ENCODE data around the gene GOLM1. TPM values are rescaled to one million over a fixed set of nuclear protein-coding genes. Genes with fewer than 3 reads are reported as not detected.

The GOLM1 gene
- total and polyA plus RNA-seq, 2 of the 4 experiments (the other 2 are of a cell fraction): 54.8 to 59.2 TPM

GRCh38 chr9:85984457-85984856, 114.9 kb downstream of the GOLM1 start:
- Histone ChIP-seq H2BK20ac (ENCODE audit: low read depth, low read length) (no peak overlapping the region), H2BK120ac (ENCODE audit: low read depth, low read length) (no peak overlapping the region), H3K18ac (ENCODE audit: low read depth, low read length) (no peak overlapping the region), H2BK15ac (ENCODE audit: low read depth, low read length) (no peak overlapping the region), H4K5ac (ENCODE audit: low read depth, low read length) (no peak overlapping the region), H3K27me3 (ENCODE audit: control insufficient read depth, insufficient read depth, low read length) (no peaks in the 10 kb centered on the region), H2BK5ac (ENCODE audit: low read depth, low read length, poor library complexity, severe bottlenecking) (no peak overlapping the region), H3K36me3 (ENCODE audit: control insufficient read depth, insufficient read depth, low read length) (peaks cover 11% of the 10 kb centered on the region), H3K4ac (ENCODE audit: low read depth, low read length) (no peak overlapping the region), H3K9me1 (ENCODE audit: insufficient read depth, low read length) (no peaks in the 10 kb centered on the region), H2AK5ac (ENCODE audit: low read depth, low read length) (no peak overlapping the region), H4K8ac (ENCODE audit: low read depth in 2 of 2, low read length in 2 of 2) (no peak overlapping the region), H3K23ac (ENCODE audit: low read depth, low read length) (no peak overlapping the region), H3K4me2 (ENCODE audit: low read depth, low read length) (no peak overlapping the region), H3K9me3 (ENCODE audit: control insufficient read depth, insufficient read depth, low read length) (no peaks in the 10 kb centered on the region), H4K91ac (ENCODE audit: insufficient read depth, low read depth, low read length) (no peak overlapping the region), H4K20me1 (ENCODE audit: insufficient read depth, low read length) (no peaks in the 10 kb centered on the region), H3K79me1 (ENCODE audit: low read depth in 1 of 2, low read length in 2 of 2) (peaks cover 0 to 4% of the 10 kb centered on the region in 2 experiments; a peak in 1 of 4 replicates), H2AK9ac (replicated peaks; ENCODE audit: low read depth, low read length, poor library complexity) (no peak overlapping the region), H3K14ac (replicated peaks; ENCODE audit: low read depth, low read length) (no peak overlapping the region), H3K9ac (ENCODE audit: low read depth, low read length) (no peak overlapping the region), H3K4me3 (ENCODE audit: insufficient read depth, low read depth, low read length) (no peak overlapping the region), H2AFZ (replicated peaks; ENCODE audit: low read length, poor library complexity) (no peak overlapping the region), H3K27ac (ENCODE audit: insufficient read depth, low read length) (no peak overlapping the region), H3K4me1 (ENCODE audit: control insufficient read depth, insufficient read depth, low read length) (no peaks in the 10 kb centered on the region), H3K56ac (ENCODE audit: extremely low read depth, insufficient read depth, low read length) (no peak overlapping the region)
- TF ChIP-seq POLR2A (IDR thresholded peaks at IDR 0.05; ENCODE audit: low read depth, low read length) (no peak), CTCF (conservative IDR thresholded peaks at IDR 0.05; ENCODE audit: low read depth, low read length) (no peak), FOS (IDR thresholded peaks at IDR 0.05; ENCODE audit: low read depth, low read length) (no peak)
- dilution Hi-C loops (cut with HindIII; ENCODE audit: low sequenced_read_pairs, unreplicated experiment): no loop called here
- ATAC-seq (ENCODE audit: low read depth): no peak
- no CpG with 5 or more reads among the region's 2 CpGs for WGBS, 2 experiments (ENCODE audit: extremely low coverage in 2 of 2, insufficient read length in 1 of 2)
- no peak for DNase-seq
- ChIA-PET CTCF (interaction anchor here (0.9 kb wide), 1 partner anchor 284 kb away, joined by 3 read pairs; no protein-coding TSS in a partner anchor), POLR2A (ENCODE audit: unreplicated experiment) (no interaction called here)
- intact Hi-C loops (cut with micrococcal nuclease): loop anchor here (5.0 kb wide), 1 partner anchor 33 kb away; no protein-coding TSS in a partner anchor
- BruUV-seq (replicated peaks): no TSS peak
- in situ Hi-C loops (cut with MboI; ENCODE audit: low sequenced_read_pairs): no loop called here

Data from IMR-90 (cell line).